H9 (cell line): ENCODE data around the gene CCDC30. TPM values are rescaled to one million over a fixed set of nuclear protein-coding genes. Genes with fewer than 3 reads are reported as not detected.
A peak's percentile ranks its signal among the peaks of the same experiment; 100 is the strongest.

Experiments used
- DNase-seq: peaks from one replicate; pipeline ENCODE4 v3.0.0-alpha.2; 2017
- H2AFZ ChIP-seq: one replicate; pipeline ENCODE4 v1.6.1; 2013; ENCODE audit warnings: mild to moderate bottlenecking, low read length, control low read depth, moderate library complexity
- H2AK5ac ChIP-seq: 2 replicates; pipeline ENCODE4 v1.6.1; 2013; ENCODE audit warnings: low read length, control low read depth, mixed read lengths; ENCODE audit not compliant: insufficient read length
- H2BK120ac ChIP-seq: one replicate; pipeline ENCODE4 v1.6.1; 2013; ENCODE audit warnings: low read depth, mild to moderate bottlenecking, low read length, control low read depth, inconsistent platforms; ENCODE audit not compliant: poor library complexity, severe bottlenecking
- H2BK12ac ChIP-seq: 2 replicates; pipeline ENCODE4 v1.6.1; 2013; ENCODE audit warnings: low read length, control low read depth, mixed read lengths, low read depth; ENCODE audit not compliant: insufficient read length
- H2BK15ac ChIP-seq: 2 replicates; pipeline ENCODE4 v1.6.1; 2013; ENCODE audit warnings: low read depth, low read length, control low read depth
- H2BK20ac ChIP-seq: one replicate; pipeline ENCODE4 v1.6.1; 2013; ENCODE audit warnings: low read depth, mild to moderate bottlenecking, low read length, control low read depth, inconsistent platforms; ENCODE audit not compliant: poor library complexity, severe bottlenecking
- H2BK5ac ChIP-seq: 2 replicates; pipeline ENCODE4 v1.6.1; 2013; ENCODE audit warnings: low read length, control low read depth, mixed read lengths; ENCODE audit not compliant: insufficient read length
- H3K14ac ChIP-seq: 2 replicates; pipeline ENCODE4 v1.6.1; 2013; ENCODE audit warnings: low read length, control low read depth; ENCODE audit not compliant: insufficient read depth
- H3K18ac ChIP-seq: 2 replicates; pipeline ENCODE4 v1.6.1; 2013; ENCODE audit warnings: low read depth, mild to moderate bottlenecking, mixed read lengths, low read length, control low read depth; ENCODE audit not compliant: insufficient read length
- H3K23ac ChIP-seq: 2 replicates; pipeline ENCODE4 v1.6.1; 2013; ENCODE audit warnings: low read length, control low read depth, mixed read lengths, low read depth; ENCODE audit not compliant: insufficient read length
- H3K23me2 ChIP-seq: 2 replicates; pipeline ENCODE4 v1.6.1; 2013; ENCODE audit warnings: low read depth, mild to moderate bottlenecking, mixed read lengths, low read length, control low read depth; ENCODE audit not compliant: insufficient read length, poor library complexity, severe bottlenecking
- H3K27ac ChIP-seq: 2 replicates; pipeline ENCODE4 v1.5.1; 2013; ENCODE audit warnings: low read length, control low read depth, mixed read lengths, low read depth; ENCODE audit not compliant: insufficient read length
- H3K27me3 ChIP-seq: 2 replicates; pipeline ENCODE4 v1.6.1; 2013; ENCODE audit warnings: low read length, control low read depth, inconsistent platforms; ENCODE audit not compliant: insufficient read depth
- H3K4ac ChIP-seq: 2 replicates; pipeline ENCODE4 v1.6.1; 2013; ENCODE audit warnings: low read depth, mild to moderate bottlenecking, control low read depth, inconsistent platforms, low read length, moderate library complexity
- H3K4me1 ChIP-seq: 2 replicates; pipeline ENCODE4 v1.6.1; 2013; ENCODE audit warnings: low read length, control low read depth, inconsistent platforms; ENCODE audit not compliant: insufficient read depth
- H3K4me2 ChIP-seq: 2 replicates; pipeline ENCODE4 v1.6.1; 2013; ENCODE audit warnings: low read length, control low read depth, mixed read lengths; ENCODE audit not compliant: insufficient read length, insufficient read depth
- H3K56ac ChIP-seq: 2 replicates; pipeline ENCODE4 v1.6.1; 2013; ENCODE audit warnings: low read depth, mild to moderate bottlenecking, mixed read lengths, low read length, control low read depth; ENCODE audit not compliant: insufficient read length
- H3K79me1 ChIP-seq: 2 replicates; pipeline ENCODE4 v1.6.1; 2013; ENCODE audit warnings: low read depth, mild to moderate bottlenecking, moderate library complexity, low read length, control low read depth, inconsistent platforms; ENCODE audit not compliant: insufficient read depth, poor library complexity, severe bottlenecking
- H3K79me2 ChIP-seq: 2 replicates; pipeline ENCODE4 v1.6.1; 2013; ENCODE audit warnings: low read length, control low read depth, inconsistent platforms; ENCODE audit not compliant: insufficient read depth
- H3K9ac ChIP-seq: 2 replicates; pipeline ENCODE4 v1.6.1; 2013; ENCODE audit warnings: low read length, control low read depth, mixed read lengths; ENCODE audit not compliant: insufficient read length; ENCODE audit errors: extremely low read depth
- H3K9me3 ChIP-seq: one replicate; pipeline ENCODE4 v1.6.1; 2013; ENCODE audit warnings: low read depth, low read length, inconsistent platforms; ENCODE audit not compliant: control insufficient read depth
- H3T11ph ChIP-seq: one replicate; pipeline ENCODE4 v1.6.1; 2013; ENCODE audit warnings: mild to moderate bottlenecking, low read length, control low read depth, inconsistent platforms
- H4K20me1 ChIP-seq: one replicate; pipeline ENCODE4 v1.6.1; 2013; ENCODE audit not compliant: control insufficient read depth, insufficient read length, insufficient read depth
- H4K5ac ChIP-seq: 2 replicates; pipeline ENCODE4 v1.6.1; 2013; ENCODE audit warnings: low read depth, mild to moderate bottlenecking, mixed read lengths, low read length, control low read depth; ENCODE audit not compliant: insufficient read length
- H4K8ac ChIP-seq: replicated peaks from 2 replicates; pipeline ENCODE4 v1.6.1; 2013; ENCODE audit warnings: low read length, control low read depth, mixed read lengths, low read depth; ENCODE audit not compliant: insufficient read length
- H4K91ac ChIP-seq: 2 replicates; pipeline ENCODE4 v1.6.1; 2013; ENCODE audit warnings: low read depth, mild to moderate bottlenecking, moderate library complexity, mixed read lengths, low read length, control low read depth; ENCODE audit not compliant: insufficient read length
- H3K27ac Mint-ChIP-seq, 3 experiments: 2 replicates in 2 of 3; 3 replicates in 1 of 3; pipeline ENCODE4 v1.8.0; 2020 to 2021; ENCODE audit warnings: mixed read lengths in 3 of 3, mild to moderate bottlenecking in 1 of 3, moderate library complexity in 1 of 3
- H3K27me3 Mint-ChIP-seq: 2 replicates; pipeline ENCODE4 v1.8.0; 2021; ENCODE audit warnings: low read depth, mild to moderate bottlenecking, moderate library complexity, mixed read lengths
- H3K36me3 Mint-ChIP-seq, 3 experiments: 2 replicates in 2 of 3; 3 replicates in 1 of 3; pipeline ENCODE4 v1.8.0; 2020 to 2021; ENCODE audit warnings: low read depth in 3 of 3, mixed read lengths in 3 of 3; ENCODE audit not compliant: insufficient read depth in 1 of 3
- H3K4me1 Mint-ChIP-seq, 2 experiments: 2 replicates each; pipeline ENCODE4 v1.8.0; 2020; ENCODE audit warnings: mixed read lengths in 2 of 2
- H3K4me3 Mint-ChIP-seq, 2 experiments: 2 replicates in 1 of 2; 3 replicates in 1 of 2; pipeline ENCODE4 v1.8.0; 2020 to 2021; ENCODE audit warnings: mild to moderate bottlenecking in 2 of 2, mixed read lengths in 2 of 2, moderate library complexity in 1 of 2
- H3K9me3 Mint-ChIP-seq, 2 experiments: 2 replicates in 1 of 2; 3 replicates in 1 of 2; pipeline ENCODE4 v1.8.0; 2020; ENCODE audit warnings: mild to moderate bottlenecking in 2 of 2, mixed read lengths in 2 of 2, moderate library complexity in 1 of 2
- WGBS: extraction: QIAGEN DNeasy Blood & Tissue Kit; methylation state at CpG from one replicate; pipeline ENCODE4 v1.1.7; 2013; ENCODE audit warnings: missing lambda C conversion rate, low lambda C conversion rate, mixed read lengths; ENCODE audit not compliant: insufficient read length; ENCODE audit errors: extremely low coverage; 5-methylcytosine and 5-hydroxymethylcytosine counted together
- total RNA-seq: library from RNA; stranded (reverse); gene quantifications from 2 replicates; pipeline ENCODE4 v1.2.1, GENCODE V29; 2021
- TF ChIP-seq, protein P1 (sequence below): fragments of 200-600 bp; sonication (generic); conservative IDR thresholded peaks from 3 replicates; pipeline ENCODE4 v1.8.0; 2021; ENCODE audit warnings: antibody characterized with exemption, mild to moderate bottlenecking

Gene CCDC30
- total RNA-seq, 1 experiment from 2014 or later, result 1.8 TPM

DNA sequence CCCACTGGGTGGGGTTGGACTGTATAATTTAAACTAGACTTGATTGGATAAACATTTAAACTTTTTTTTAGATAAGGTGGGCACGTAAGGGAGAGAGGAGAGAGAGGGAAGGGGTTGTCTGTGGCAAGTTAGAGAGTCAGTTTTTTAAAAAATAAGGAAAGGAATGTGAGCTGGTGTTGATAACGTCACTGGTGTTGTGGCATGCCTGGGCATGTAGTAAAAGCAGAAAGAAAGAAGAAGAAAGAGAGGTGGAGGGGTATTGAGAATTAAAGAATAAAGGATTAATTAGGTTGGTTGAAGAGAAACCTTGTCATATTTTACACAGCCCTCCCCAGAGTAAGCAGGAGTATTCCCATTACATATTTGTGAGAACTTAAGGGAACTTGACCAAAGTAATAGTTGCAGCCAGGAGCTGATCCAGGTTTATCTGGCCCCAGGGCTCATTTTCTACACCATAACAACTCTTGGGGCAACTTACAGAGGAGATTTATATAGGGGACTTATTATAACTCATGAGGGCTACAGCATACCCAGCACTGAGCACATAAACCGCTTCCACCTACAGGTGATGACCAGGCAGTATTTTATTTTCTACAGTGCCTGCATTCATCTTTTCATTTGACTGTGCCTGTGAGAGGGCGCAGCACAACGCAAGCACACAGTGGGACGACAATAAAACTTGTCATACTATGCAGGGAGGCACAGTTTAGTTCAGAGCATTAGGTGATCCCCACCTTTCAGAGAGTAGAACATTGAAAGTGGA lies 70.2 kb downstream of the CCDC30 start:
- no peak overlapping the region for H3T11ph ChIP-seq
- H4K8ac ChIP-seq, result no peak overlapping the region
- no peak overlapping the region for H3K4ac ChIP-seq
- H2BK20ac ChIP-seq, result no peak overlapping the region
- no peak overlapping the region for H3K18ac ChIP-seq
- no peaks in the 10 kb centered on the region for H3K27me3 ChIP-seq
- no peak for DNase-seq
- no peaks in the 10 kb centered on the region for H3K23me2 ChIP-seq
- TF ChIP-seq, protein P1, sequence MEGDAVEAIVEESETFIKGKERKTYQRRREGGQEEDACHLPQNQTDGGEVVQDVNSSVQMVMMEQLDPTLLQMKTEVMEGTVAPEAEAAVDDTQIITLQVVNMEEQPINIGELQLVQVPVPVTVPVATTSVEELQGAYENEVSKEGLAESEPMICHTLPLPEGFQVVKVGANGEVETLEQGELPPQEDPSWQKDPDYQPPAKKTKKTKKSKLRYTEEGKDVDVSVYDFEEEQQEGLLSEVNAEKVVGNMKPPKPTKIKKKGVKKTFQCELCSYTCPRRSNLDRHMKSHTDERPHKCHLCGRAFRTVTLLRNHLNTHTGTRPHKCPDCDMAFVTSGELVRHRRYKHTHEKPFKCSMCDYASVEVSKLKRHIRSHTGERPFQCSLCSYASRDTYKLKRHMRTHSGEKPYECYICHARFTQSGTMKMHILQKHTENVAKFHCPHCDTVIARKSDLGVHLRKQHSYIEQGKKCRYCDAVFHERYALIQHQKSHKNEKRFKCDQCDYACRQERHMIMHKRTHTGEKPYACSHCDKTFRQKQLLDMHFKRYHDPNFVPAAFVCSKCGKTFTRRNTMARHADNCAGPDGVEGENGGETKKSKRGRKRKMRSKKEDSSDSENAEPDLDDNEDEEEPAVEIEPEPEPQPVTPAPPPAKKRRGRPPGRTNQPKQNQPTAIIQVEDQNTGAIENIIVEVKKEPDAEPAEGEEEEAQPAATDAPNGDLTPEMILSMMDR, result no peak
- H4K20me1 ChIP-seq, result no peaks in the 10 kb centered on the region
- H3K23ac ChIP-seq, result no peak overlapping the region
- no CpG with 5 or more reads among the region's 6 CpGs for WGBS
- no peak overlapping the region for H2BK120ac ChIP-seq
- Mint-ChIP-seq H3K27ac (peak overlapping the region in 1 of 3 experiments; percentile 51; a peak in 3 of 7 replicates), H3K27me3 (no peaks in the 10 kb centered on the region; the same call in 1 of the 2 replicates), H3K4me1 (peaks cover 0 to 8% of the 10 kb centered on the region in 2 experiments; a peak in 3 of 4 replicates), H3K4me3 (no peak overlapping the region), H3K9me3 (no peaks in the 10 kb centered on the region), H3K36me3 (no peaks in the 10 kb centered on the region)
- no peak overlapping the region for H2BK5ac ChIP-seq
- H3K27ac ChIP-seq, result no peak overlapping the region
- H4K91ac ChIP-seq, result no peak overlapping the region
- H4K5ac ChIP-seq, result no peak overlapping the region
- no peaks in the 10 kb centered on the region for H3K4me1 ChIP-seq
- H3K9ac ChIP-seq, result no peak overlapping the region
- H3K79me1 ChIP-seq, result no peaks in the 10 kb centered on the region
- no peaks in the 10 kb centered on the region for H3K9me3 ChIP-seq
- no peak overlapping the region for H2BK15ac ChIP-seq
- no peak overlapping the region for H3K14ac ChIP-seq
- H3K79me2 ChIP-seq, result no peaks in the 10 kb centered on the region
- H2BK12ac ChIP-seq, result no peak overlapping the region
- H3K56ac ChIP-seq, result no peak overlapping the region
- no peak overlapping the region for H2AFZ ChIP-seq
- H3K4me2 ChIP-seq, result no peak overlapping the region
- no peak overlapping the region for H2AK5ac ChIP-seq
